Body of pancreas (tissue), 4 donors: Measurements from ENCODE around the gene CLASP1. TPM values are rescaled to one million over a fixed set of nuclear protein-coding genes. Genes with fewer than 3 reads are reported as not detected.

ENCODE experiments used
- ATAC-seq: fragments of 150-250 bp; one replicate; pipeline ENCODE4 v1.9.1; 2016
- DNase-seq, 4 donors: peaks; one replicate each; pipeline ENCODE4 v3.0.0-alpha.2; 2019
- H3K27ac ChIP-seq, 4 donors: fragments of 200-600 bp; sonication (generic); 1 replicate in 3 of 4; 2 replicates in 1 of 4; pipeline versions ENCODE4 v1.5.1 to v1.6.1; 2016 to 2019; ENCODE audit warnings: mild to moderate bottlenecking in 1 of 4, mixed read lengths in 1 of 4, moderate library complexity in 1 of 4
- H3K27me3 ChIP-seq, 2 donors: fragments of 200-600 bp; sonication (generic); one replicate each; pipeline ENCODE4 v1.6.0; 2016; ENCODE audit warnings: mild to moderate bottlenecking in 1 of 2
- H3K36me3 ChIP-seq, 2 donors: fragments of 200-600 bp; sonication (generic); replicated peaks in 1 of 2; 2 replicates each; pipeline ENCODE4 v1.5.1; 2016; ENCODE audit warnings: low read depth in 2 of 2; ENCODE audit not compliant: insufficient read depth in 1 of 2
- H3K4me1 ChIP-seq: fragments of 200-600 bp; sonication (generic); one replicate; pipeline ENCODE4 v1.6.0; 2016
- H3K4me3 ChIP-seq, 2 donors: fragments of 200-600 bp; sonication (generic); 1 replicate in 1 of 2; 2 replicates in 1 of 2; pipeline ENCODE4 v1.5.1; 2016 to 2019
- H3K9me3 ChIP-seq, 3 donors: fragments of 200-600 bp; sonication (generic); 1 replicate in 2 of 3; 2 replicates in 1 of 3; pipeline ENCODE4 v1.5.1; 2016
- POLR2A ChIP-seq, 3 donors: fragments of 450-650 bp; IDR thresholded peaks; one replicate each; pipeline ENCODE4 v1.6.1; 2016; ENCODE audit warnings: antibody characterized with exemption in 3 of 3, mild to moderate bottlenecking in 2 of 3
- WGBS, 2 donors: methylation state at CpG; one replicate each; pipeline ENCODE4 v1.1.5; 2017; 5-methylcytosine and 5-hydroxymethylcytosine counted together
- intact Hi-C: fragments of 100-400 bp; cut with DNase I; formaldehyde crosslinking; loops from one replicate; pipeline ENCODE4 v1.15.1; 2023
- total RNA-seq, 2 donors: library from RNA; depleted of rRNA; stranded (reverse); fragments of >200 nt; gene quantifications; one replicate each; pipeline ENCODE4 v1.1.0, GENCODE V29; 2016
- TF ChIP-seq, protein P1 (sequence below), 7 experiments: fragments of 450-650 bp in 4 of 7; fragments of 200-600 bp in 3 of 7; sonication (generic) in 3 of 7; IDR thresholded peaks; one replicate each; pipeline ENCODE4 v1.5.1; 2016 to 2019; ENCODE audit warnings: antibody characterized with exemption in 7 of 7

The CLASP1 gene
- total RNA-seq, 2 donors from 2014 or later, result 28.5 to 44.2 TPM

DNA sequence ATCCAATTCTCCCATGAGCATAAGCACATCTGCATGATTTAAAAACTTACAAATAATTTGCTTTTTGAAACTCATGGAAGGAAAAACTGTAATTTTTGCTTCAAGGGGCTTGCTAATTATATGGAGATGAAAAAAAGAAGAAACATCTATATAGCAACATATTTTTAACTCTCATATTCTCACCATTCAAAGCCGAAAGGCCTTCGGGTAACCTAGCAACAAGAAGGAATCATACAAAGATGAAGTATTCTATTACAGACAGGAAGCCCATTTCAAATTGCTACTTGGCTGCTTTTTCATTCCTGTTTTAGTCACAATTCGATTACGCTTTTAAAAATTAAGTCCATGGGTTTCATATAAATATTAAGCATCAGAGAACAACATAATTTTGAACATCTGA is 157.7 kb downstream of the CLASP1 start:
- Histone ChIP-seq H3K36me3 (peaks cover 0 to 3% of the 10 kb centered on the region in 2 donors), H3K27me3 (no peaks in the 10 kb centered on the region), H3K27ac (no peak overlapping the region), H3K4me1 (peaks cover 38% of the 10 kb centered on the region), H3K4me3 (no peak overlapping the region), H3K9me3 (no peaks in the 10 kb centered on the region)
- no peak for DNase-seq
- TF ChIP-seq, protein P1, sequence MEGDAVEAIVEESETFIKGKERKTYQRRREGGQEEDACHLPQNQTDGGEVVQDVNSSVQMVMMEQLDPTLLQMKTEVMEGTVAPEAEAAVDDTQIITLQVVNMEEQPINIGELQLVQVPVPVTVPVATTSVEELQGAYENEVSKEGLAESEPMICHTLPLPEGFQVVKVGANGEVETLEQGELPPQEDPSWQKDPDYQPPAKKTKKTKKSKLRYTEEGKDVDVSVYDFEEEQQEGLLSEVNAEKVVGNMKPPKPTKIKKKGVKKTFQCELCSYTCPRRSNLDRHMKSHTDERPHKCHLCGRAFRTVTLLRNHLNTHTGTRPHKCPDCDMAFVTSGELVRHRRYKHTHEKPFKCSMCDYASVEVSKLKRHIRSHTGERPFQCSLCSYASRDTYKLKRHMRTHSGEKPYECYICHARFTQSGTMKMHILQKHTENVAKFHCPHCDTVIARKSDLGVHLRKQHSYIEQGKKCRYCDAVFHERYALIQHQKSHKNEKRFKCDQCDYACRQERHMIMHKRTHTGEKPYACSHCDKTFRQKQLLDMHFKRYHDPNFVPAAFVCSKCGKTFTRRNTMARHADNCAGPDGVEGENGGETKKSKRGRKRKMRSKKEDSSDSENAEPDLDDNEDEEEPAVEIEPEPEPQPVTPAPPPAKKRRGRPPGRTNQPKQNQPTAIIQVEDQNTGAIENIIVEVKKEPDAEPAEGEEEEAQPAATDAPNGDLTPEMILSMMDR (IDR thresholded peaks at IDR 0.05), result no peak
- no peak for TF ChIP-seq POLR2A (IDR thresholded peaks at IDR 0.05)
- intact Hi-C loops, result no loop called here
- WGBS, 2 donors, result 83 to 93% methylated on average over 4 of the region's 4 CpGs
- ATAC-seq, result no peak

DNA sequence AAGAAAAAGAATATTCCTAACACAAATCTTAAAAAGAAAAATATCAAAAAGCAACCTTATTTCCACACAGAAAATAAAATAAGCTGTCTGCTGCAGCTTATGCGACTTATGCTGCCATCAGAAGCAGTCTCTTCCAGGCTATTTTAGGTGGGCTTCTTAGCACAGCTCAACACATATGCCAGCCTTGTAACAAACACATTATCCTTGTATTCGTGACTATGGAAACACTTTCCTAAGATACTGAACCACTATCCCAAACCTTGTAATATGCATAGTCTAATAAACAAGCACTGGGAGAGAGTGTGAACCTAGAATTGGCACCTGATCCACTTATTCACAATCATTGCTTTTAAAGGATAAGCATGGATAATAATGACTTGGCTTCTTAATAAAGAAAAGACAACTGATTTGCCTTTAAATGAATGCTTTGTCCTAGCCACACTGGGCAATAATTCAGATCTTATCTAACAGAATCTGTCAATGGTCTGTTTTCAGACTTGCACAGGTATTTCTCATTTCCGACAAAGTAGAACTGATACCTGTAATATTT is 158.6 kb downstream of the CLASP1 start:
- WGBS, 2 donors, result 45 to 49% methylated on average over 3 of the region's 3 CpGs
- no peak overlapping the region for H3K4me3 ChIP-seq
- intact Hi-C loops, result no loop called here
- H3K36me3 ChIP-seq, result peaks cover 0 to 3% of the 10 kb centered on the region in 2 donors
- H3K4me1 ChIP-seq, result peaks cover 38% of the 10 kb centered on the region
- TF ChIP-seq, protein P1 (IDR thresholded peaks at IDR 0.05), result no peak
- TF ChIP-seq POLR2A (IDR thresholded peaks at IDR 0.05), result no peak
- no peak for ATAC-seq
- H3K27ac ChIP-seq, result no peak overlapping the region
- no peaks in the 10 kb centered on the region for H3K27me3 ChIP-seq
- no peaks in the 10 kb centered on the region for H3K9me3 ChIP-seq
- DNase-seq, result no peak

DNA sequence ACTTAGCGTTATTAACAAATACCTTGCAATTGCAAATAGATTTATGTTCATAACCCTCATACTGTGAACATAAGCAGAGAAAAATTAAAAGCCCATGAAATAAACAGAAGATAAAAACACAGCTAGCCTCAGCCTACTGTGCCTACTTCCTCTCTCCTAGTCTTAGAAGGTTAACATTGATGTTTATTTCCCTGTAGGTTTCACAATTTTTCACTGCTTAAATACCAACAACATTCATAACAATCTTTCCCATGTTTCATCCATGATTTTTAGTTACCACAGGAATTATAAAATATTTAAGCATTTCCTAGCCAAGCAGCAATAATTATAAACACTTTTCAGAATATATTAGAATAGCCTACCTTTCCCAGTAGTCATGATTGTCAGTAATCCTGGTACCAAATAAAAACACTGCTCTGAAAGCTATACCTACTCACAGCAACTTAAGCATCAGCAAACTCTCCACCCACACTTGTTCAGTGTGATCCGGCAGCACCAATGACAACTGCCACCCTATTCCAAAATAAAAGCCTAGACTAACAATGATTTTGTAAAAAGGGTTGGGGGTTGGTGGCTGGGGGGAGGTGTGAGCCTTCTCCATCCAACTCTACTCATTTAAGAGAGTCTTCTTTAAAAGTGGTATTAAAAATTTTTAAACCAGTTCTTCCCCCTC is 159.2 kb downstream of the CLASP1 start:
- intact Hi-C loops, result no loop called here
- Histone ChIP-seq H3K27me3 (no peaks in the 10 kb centered on the region), H3K27ac (peak overlapping the region in 1 of 4 donors; percentile 33), H3K9me3 (no peaks in the 10 kb centered on the region), H3K4me3 (no peak overlapping the region), H3K36me3 (peaks cover 0 to 3% of the 10 kb centered on the region in 2 donors), H3K4me1 (peaks cover 38% of the 10 kb centered on the region)
- TF ChIP-seq, protein P1 (IDR thresholded peaks at IDR 0.05), result no peak
- TF ChIP-seq POLR2A (IDR thresholded peaks at IDR 0.05), result no peak
- no peak for ATAC-seq
- WGBS, 2 donors, result 34 to 42% methylated on average over 2 of the region's 2 CpGs
- DNase-seq, result no peak

DNA sequence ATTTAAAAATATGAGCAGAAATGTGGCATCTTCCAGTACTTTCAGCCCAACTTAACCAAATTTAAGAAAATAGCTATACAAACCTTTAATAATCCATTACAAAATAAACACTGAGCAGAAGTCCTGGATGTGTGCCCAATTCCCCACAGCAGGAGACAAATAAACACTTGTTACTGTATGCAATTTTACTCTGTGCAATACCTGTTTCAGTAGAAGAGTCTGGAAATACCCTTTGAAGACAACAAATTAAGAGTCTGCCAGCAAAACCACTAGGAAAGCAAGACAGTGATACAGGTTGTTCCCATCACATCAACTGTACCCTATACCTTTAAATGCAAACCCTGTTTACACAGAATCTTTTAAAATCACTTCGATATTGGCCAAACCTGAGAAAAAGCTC is 160.0 kb downstream of the CLASP1 start:
- Histone ChIP-seq H3K4me1 (peaks cover 38% of the 10 kb centered on the region), H3K36me3 (no peaks in the 10 kb centered on the region), H3K9me3 (no peaks in the 10 kb centered on the region), H3K27ac (peak overlapping the region in 1 of 4 donors; percentile 33), H3K27me3 (no peaks in the 10 kb centered on the region), H3K4me3 (no peak overlapping the region)
- TF ChIP-seq, protein P1 (IDR thresholded peaks at IDR 0.05), result no peak
- TF ChIP-seq POLR2A (IDR thresholded peaks at IDR 0.05), result no peak
- intact Hi-C loops, result no loop called here
- DNase-seq (peak; percentile 58 to 75 (median 70)), ATAC-seq (peak; percentile 74)
- WGBS, 2 donors, result 17% methylated on average over 1 of the region's 1 CpG
